HCT116 (cell line): Measurements from ENCODE around the gene RAB11A.

Source experiments
- CEBPB ChIP-seq: IDR thresholded peaks from 2 replicates; pipeline ENCODE4 v1.6.1; 2012; ENCODE audit warnings: low read depth
- ELF1 ChIP-seq: IDR thresholded peaks from 2 replicates; pipeline ENCODE4 v1.6.1; 2012; ENCODE audit warnings: low read depth, borderline replicate concordance
- EZH2 ChIP-seq: fragments of 200-600 bp; sonication (generic); IDR thresholded peaks from 2 replicates; pipeline ENCODE4 v1.6.1; 2017; ENCODE audit warnings: antibody characterized with exemption, mixed run types
- JUND ChIP-seq: IDR thresholded peaks from 2 replicates; pipeline ENCODE4 v1.6.1; 2012
- POLR2A ChIP-seq: IDR thresholded peaks from 2 replicates; pipeline ENCODE4 v1.7.0; 2011; ENCODE audit warnings: borderline replicate concordance; ENCODE audit not compliant: insufficient read depth, insufficient read length; ENCODE audit errors: extremely low read depth
- POLR2AphosphoS5 ChIP-seq: IDR thresholded peaks from 2 replicates; pipeline ENCODE4 v1.6.1; 2011; ENCODE audit warnings: mild to moderate bottlenecking, low read depth, low read length, moderate library complexity
- RAD21 ChIP-seq: IDR thresholded peaks from 2 replicates; pipeline ENCODE4 v1.6.1; 2012; ENCODE audit warnings: low read depth, mild to moderate bottlenecking
- SIN3A ChIP-seq: IDR thresholded peaks from 2 replicates; pipeline ENCODE4 v1.6.1; 2012; ENCODE audit warnings: low read depth
- SP1 ChIP-seq: IDR thresholded peaks from 2 replicates; pipeline ENCODE4 v1.6.1; 2012; ENCODE audit warnings: low read depth
- YY1 ChIP-seq: IDR thresholded peaks from 2 replicates; pipeline ENCODE4 v1.6.1; 2011; ENCODE audit warnings: low read length, low read depth, moderate library complexity, mild to moderate bottlenecking; ENCODE audit not compliant: insufficient replicate concordance; ENCODE audit errors: extremely low read depth
- ZNF274 ChIP-seq: fragments of 200-500 bp; sonication (Bioruptor generic); IDR thresholded peaks from 2 replicates; pipeline ENCODE4 v1.6.1; 2014; ENCODE audit warnings: mild to moderate bottlenecking, low read depth, low read length, inconsistent platforms
- TF ChIP-seq, protein P1 (sequence below), 3 experiments: fragments of 200-600 bp in 1 of 3; sonication (generic) in 1 of 3; IDR thresholded peaks in 2 of 3; conservative IDR thresholded peaks in 1 of 3; 2 replicates each; pipeline ENCODE4 v1.5.1; 2012 to 2017; ENCODE audit warnings: low read depth in 2 of 3, low read length in 2 of 3, antibody characterized with exemption in 1 of 3, borderline replicate concordance in 1 of 3, control low read depth in 1 of 3, mild to moderate bottlenecking in 1 of 3, mixed read lengths in 1 of 3, mixed run types in 1 of 3, moderate library complexity in 1 of 3; ENCODE audit not compliant: insufficient read depth in 1 of 3
- TF ChIP-seq, protein P2 (sequence below): IDR thresholded peaks from 2 replicates; pipeline ENCODE4 v1.6.1; 2012
- TF ChIP-seq, protein P3 (sequence below): IDR thresholded peaks from 2 replicates; pipeline ENCODE4 v1.6.1; 2011; ENCODE audit warnings: mild to moderate bottlenecking, low read length, moderate library complexity; ENCODE audit not compliant: insufficient replicate concordance; ENCODE audit errors: extremely low read depth

DNA sequence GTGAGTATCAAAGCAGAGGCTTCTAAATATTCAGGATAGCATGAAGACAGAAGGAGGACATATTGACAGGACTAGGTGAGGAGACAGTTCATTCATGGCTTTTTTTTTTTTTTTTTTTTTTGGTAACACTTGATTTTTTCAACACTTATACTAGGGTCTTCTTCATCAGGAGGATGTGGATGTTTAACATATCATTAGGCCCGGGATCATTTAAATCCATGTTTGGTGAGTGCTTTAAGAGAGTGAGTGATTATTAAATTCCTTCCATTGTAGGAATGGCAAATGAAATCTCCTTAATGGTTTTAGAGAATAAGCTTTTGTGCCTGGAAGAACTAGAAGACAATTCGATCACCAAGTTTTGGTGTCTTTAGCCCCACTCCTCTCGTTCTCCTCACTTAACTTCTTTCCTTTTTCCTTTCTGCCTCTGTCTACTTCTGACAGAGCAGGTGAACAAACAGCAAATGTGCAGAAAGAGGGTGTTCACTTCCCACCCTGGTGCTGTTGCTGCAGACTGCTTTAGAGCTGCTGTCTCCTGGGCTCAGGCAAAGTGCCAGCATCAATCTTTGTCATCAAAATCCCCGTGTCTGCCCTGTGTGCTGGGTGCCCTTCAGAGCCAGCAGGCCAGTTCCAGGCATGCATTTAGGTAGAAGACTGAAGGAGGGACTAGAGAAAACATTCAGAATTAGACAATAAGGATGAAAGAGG, 35.6 kb upstream of the RAB11A start:
- TF ChIP-seq ZNF274 (no peak), POLR2AphosphoS5 (no peak), ELF1 (no peak), YY1 (no peak), RAD21 (no peak), JUND (no peak), EZH2 (no peak), POLR2A (no peak), SIN3A (no peak), SP1 (no peak), CEBPB (no peak)
- TF ChIP-seq, protein P1, sequence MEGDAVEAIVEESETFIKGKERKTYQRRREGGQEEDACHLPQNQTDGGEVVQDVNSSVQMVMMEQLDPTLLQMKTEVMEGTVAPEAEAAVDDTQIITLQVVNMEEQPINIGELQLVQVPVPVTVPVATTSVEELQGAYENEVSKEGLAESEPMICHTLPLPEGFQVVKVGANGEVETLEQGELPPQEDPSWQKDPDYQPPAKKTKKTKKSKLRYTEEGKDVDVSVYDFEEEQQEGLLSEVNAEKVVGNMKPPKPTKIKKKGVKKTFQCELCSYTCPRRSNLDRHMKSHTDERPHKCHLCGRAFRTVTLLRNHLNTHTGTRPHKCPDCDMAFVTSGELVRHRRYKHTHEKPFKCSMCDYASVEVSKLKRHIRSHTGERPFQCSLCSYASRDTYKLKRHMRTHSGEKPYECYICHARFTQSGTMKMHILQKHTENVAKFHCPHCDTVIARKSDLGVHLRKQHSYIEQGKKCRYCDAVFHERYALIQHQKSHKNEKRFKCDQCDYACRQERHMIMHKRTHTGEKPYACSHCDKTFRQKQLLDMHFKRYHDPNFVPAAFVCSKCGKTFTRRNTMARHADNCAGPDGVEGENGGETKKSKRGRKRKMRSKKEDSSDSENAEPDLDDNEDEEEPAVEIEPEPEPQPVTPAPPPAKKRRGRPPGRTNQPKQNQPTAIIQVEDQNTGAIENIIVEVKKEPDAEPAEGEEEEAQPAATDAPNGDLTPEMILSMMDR (IDR thresholded peaks at IDR 0.05 in 2 of 3, conservative IDR thresholded peaks at IDR 0.05 in 1 of 3; ENCODE audit: borderline replicate concordance in 1 of 3, insufficient read depth in 1 of 3, low read depth in 2 of 3, low read length in 2 of 3), result no peak
- TF ChIP-seq, protein P2, sequence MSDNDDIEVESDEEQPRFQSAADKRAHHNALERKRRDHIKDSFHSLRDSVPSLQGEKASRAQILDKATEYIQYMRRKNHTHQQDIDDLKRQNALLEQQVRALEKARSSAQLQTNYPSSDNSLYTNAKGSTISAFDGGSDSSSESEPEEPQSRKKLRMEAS, result no peak
- TF ChIP-seq, protein P3, sequence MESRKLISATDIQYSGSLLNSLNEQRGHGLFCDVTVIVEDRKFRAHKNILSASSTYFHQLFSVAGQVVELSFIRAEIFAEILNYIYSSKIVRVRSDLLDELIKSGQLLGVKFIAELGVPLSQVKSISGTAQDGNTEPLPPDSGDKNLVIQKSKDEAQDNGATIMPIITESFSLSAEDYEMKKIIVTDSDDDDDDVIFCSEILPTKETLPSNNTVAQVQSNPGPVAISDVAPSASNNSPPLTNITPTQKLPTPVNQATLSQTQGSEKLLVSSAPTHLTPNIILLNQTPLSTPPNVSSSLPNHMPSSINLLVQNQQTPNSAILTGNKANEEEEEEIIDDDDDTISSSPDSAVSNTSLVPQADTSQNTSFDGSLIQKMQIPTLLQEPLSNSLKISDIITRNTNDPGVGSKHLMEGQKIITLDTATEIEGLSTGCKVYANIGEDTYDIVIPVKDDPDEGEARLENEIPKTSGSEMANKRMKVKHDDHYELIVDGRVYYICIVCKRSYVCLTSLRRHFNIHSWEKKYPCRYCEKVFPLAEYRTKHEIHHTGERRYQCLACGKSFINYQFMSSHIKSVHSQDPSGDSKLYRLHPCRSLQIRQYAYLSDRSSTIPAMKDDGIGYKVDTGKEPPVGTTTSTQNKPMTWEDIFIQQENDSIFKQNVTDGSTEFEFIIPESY, result no peak
